K562 (cell line): ENCODE results near the gene TNF. TPM values are rescaled to one million over a fixed set of nuclear protein-coding genes. Genes with fewer than 3 reads are reported as not detected.

Experiments
- ATF3 ChIP-seq, 2 experiments: fragments of 450-650 bp in 1 of 2; sonication (generic) in 1 of 2; formaldehyde crosslinking in 1 of 2; IDR thresholded peaks in 1 of 2; conservative IDR thresholded peaks in 1 of 2; 2 replicates each; pipeline versions ENCODE4 v1.6.1 to v1.8.1; 2016 to 2023; ENCODE audit warnings: mild to moderate bottlenecking in 2 of 2, moderate library complexity in 2 of 2, inconsistent platforms in 1 of 2, missing genetic modification reagents in 1 of 2
- ATF7 ChIP-seq: fragments of 450-650 bp; IDR thresholded peaks from 2 replicates; pipeline ENCODE4 v1.7.1; 2014; ENCODE audit warnings: mild to moderate bottlenecking, moderate library complexity
- CEBPB ChIP-seq: fragments of 450-650 bp; IDR thresholded peaks from 2 replicates; pipeline ENCODE4 v1.6.1; 2016; ENCODE audit warnings: missing genetic modification characterization, missing compliant biosample characterization
- DPF2 ChIP-seq: fragments of 450-650 bp; IDR thresholded peaks from 2 replicates; pipeline ENCODE4 v1.6.1; 2016
- EP300 ChIP-seq: IDR thresholded peaks from 2 replicates; pipeline ENCODE4 v1.6.1; 2012; ENCODE audit warnings: low read length, improper control_type of control experiment
- EP400 ChIP-seq: fragments of 450-650 bp; IDR thresholded peaks from 2 replicates; pipeline ENCODE4 v1.6.1; 2017; ENCODE audit warnings: antibody characterized with exemption, mild to moderate bottlenecking, moderate library complexity
- HDAC2 ChIP-seq: fragments of 450-650 bp; IDR thresholded peaks from 2 replicates; pipeline ENCODE4 v1.6.1; 2016; ENCODE audit warnings: mild to moderate bottlenecking
- HDAC3 ChIP-seq: fragments of 450-650 bp; IDR thresholded peaks from 2 replicates; pipeline ENCODE4 v1.6.1; 2018; ENCODE audit warnings: borderline replicate concordance, mild to moderate bottlenecking, moderate library complexity; ENCODE audit not compliant: partially characterized antibody
- HMBOX1 ChIP-seq: sonication (generic); IDR thresholded peaks from 2 replicates; pipeline ENCODE4 v1.6.1; 2016
- JUN ChIP-seq, 2 experiments: sonication (generic) in 1 of 2; formaldehyde crosslinking in 1 of 2; IDR thresholded peaks; 2 replicates each; pipeline versions ENCODE4 v1.6.1 to v1.8.0; 2012 to 2022; ENCODE audit warnings: borderline replicate concordance in 2 of 2, mild to moderate bottlenecking in 2 of 2, improper control_type of control experiment in 1 of 2, low read depth in 1 of 2, low read length in 1 of 2, missing genetic modification reagents in 1 of 2
- KDM4B ChIP-seq, 2 experiments: fragments of 450-650 bp in 1 of 2; sonication (generic) in 1 of 2; IDR thresholded peaks; 2 replicates each; pipeline ENCODE4 v1.6.1; 2016 to 2017; ENCODE audit warnings: borderline replicate concordance in 2 of 2, antibody characterized with exemption in 1 of 2, low read depth in 1 of 2, mild to moderate bottlenecking in 1 of 2
- PREB ChIP-seq: sonication (generic); formaldehyde crosslinking; IDR thresholded peaks from 2 replicates; pipeline ENCODE4 v1.8.1; 2023; ENCODE audit warnings: mild to moderate bottlenecking, missing genetic modification reagents
- RAD51 ChIP-seq: fragments of 450-650 bp; IDR thresholded peaks from 2 replicates; pipeline ENCODE4 v1.7.1; 2016; ENCODE audit warnings: low read depth, mild to moderate bottlenecking, borderline replicate concordance
- RNF2 ChIP-seq: sonication (generic); IDR thresholded peaks from 2 replicates; pipeline ENCODE4 v1.6.1; 2016
- SIN3A ChIP-seq, 2 experiments: fragments of 150-350 bp in 1 of 2; IDR thresholded peaks; 2 replicates each; pipeline ENCODE4 v1.6.1; 2011 to 2016; ENCODE audit warnings: borderline replicate concordance in 2 of 2, low read depth in 2 of 2, low read length in 2 of 2, mild to moderate bottlenecking in 2 of 2, moderate library complexity in 2 of 2; ENCODE audit not compliant: control insufficient read depth in 1 of 2
- TBL1XR1 ChIP-seq, 2 experiments: IDR thresholded peaks; 2 replicates each; pipeline ENCODE4 v1.6.1; 2012; ENCODE audit warnings: improper control_type of control experiment in 2 of 2, low read length in 2 of 2, mild to moderate bottlenecking in 1 of 2
- ZBTB7A ChIP-seq: IDR thresholded peaks from 2 replicates; pipeline ENCODE4 v1.6.1; 2011; ENCODE audit warnings: low read depth, mild to moderate bottlenecking, low read length, moderate library complexity, borderline replicate concordance; ENCODE audit not compliant: control insufficient read depth
- ZNF175 ChIP-seq: fragments of 200-800 bp; sonication (Bioruptor generic); IDR thresholded peaks from 2 replicates; pipeline ENCODE4 v1.6.1; 2016; ENCODE audit warnings: low read depth, mild to moderate bottlenecking, missing genetic modification characterization, missing compliant biosample characterization
- ZNF263 ChIP-seq: sonication (generic); formaldehyde crosslinking; IDR thresholded peaks from 2 replicates; pipeline ENCODE4 v1.8.0; 2022; ENCODE audit warnings: mild to moderate bottlenecking, missing genetic modification reagents, borderline replicate concordance
- ZNF507 ChIP-seq: conservative IDR thresholded peaks from 2 replicates; pipeline ENCODE4 v1.6.1; 2017; ENCODE audit warnings: missing genetic modification characterization, missing compliant biosample characterization
- ZNF57 ChIP-seq: fragments of 450-650 bp; formaldehyde crosslinking; IDR thresholded peaks from 2 replicates; pipeline ENCODE4 v1.4.0; 2020; ENCODE audit warnings: mild to moderate bottlenecking, moderate library complexity
- ZNF589 ChIP-seq: fragments of 200-800 bp; sonication (Bioruptor generic); IDR thresholded peaks from 2 replicates; pipeline ENCODE4 v1.6.1; 2016; ENCODE audit warnings: low read depth, missing genetic modification characterization, missing compliant biosample characterization
- ZNF76 ChIP-seq: fragments of 250-450 bp; sonication (Bioruptor Pico); IDR thresholded peaks from 2 replicates; pipeline ENCODE4 v1.4.0; 2020; ENCODE audit warnings: mild to moderate bottlenecking, moderate library complexity, borderline replicate concordance
- polyA plus RNA-seq, 8 experiments: library from polyadenylated mRNA; depleted of rRNA in 4 of 8; stranded (reverse) in 5 of 8; unstranded in 3 of 8; fragments of >200 nt; fragmentation: Nextera tagmentation in 2 of 8; fragmentation: Illumina TruSeq in 1 of 8; extraction: Ambion mirVana in 2 of 8; extraction: Trizol in 1 of 8; gene quantifications; 2 replicates each; pipeline versions ENCODE4 v1.2.1 to v1.2.3, GENCODE V29; 2011 to 2014; ENCODE audit warnings: inconsistent platforms in 1 of 8, missing spikeins in 1 of 8
- total RNA-seq, 7 experiments: library from RNA; depleted of rRNA in 6 of 7; stranded (reverse); fragments of >200 nt in 6 of 7; fragmentation: Illumina TruSeq in 2 of 7; extraction: Trizol in 2 of 7; gene quantifications; 2 replicates each; pipeline versions ENCODE4 v1.2.1 to v1.2.3, GENCODE V29; 2011 to 2021; ENCODE audit warnings: low replicate concordance in 1 of 7

The TNF gene
- total and polyA plus RNA-seq, 9 of the 15 experiments (the other 6 are each of a cell fraction or from before 2014, with no cell fraction given), result 0.08 to 0.40 TPM; not detected in 7

GRCh38 chr6:31558631-31559500, 16.5 kb upstream of the TNF start (continued):
- TF ChIP-seq RNF2, result peak; percentile 94; the same call in 1 of the 2 replicates
- peak; percentile 72 for TF ChIP-seq HDAC3
- TF ChIP-seq ZNF507, result no peak
- peak; percentile 72; the same call in 1 of the 2 replicates for TF ChIP-seq ZBTB7A
- peak in 1 of 2 experiments; percentile 52; a peak in 1 of 4 replicates for TF ChIP-seq TBL1XR1 (IDR thresholded peaks at IDR 0.05; ENCODE audit: low read length in 2 of 2)
- TF ChIP-seq CEBPB (tag), result peak; percentile 61
- peak; percentile 34; the same call in 1 of the 2 replicates for TF ChIP-seq EP400
- TF ChIP-seq ATF3 (IDR thresholded peaks at IDR 0.05), result peak; percentile 65; the same call in 1 of the 2 replicates
- no peak for TF ChIP-seq ATF3 (CRISPR knock-in tag; conservative IDR thresholded peaks at IDR 0.05)
- TF ChIP-seq ATF7, result peak; percentile 43; the same call in 1 of the 2 replicates
- no peak for TF ChIP-seq PREB (CRISPR knock-in tag)
- no peak for TF ChIP-seq RAD51
- TF ChIP-seq KDM4B (IDR thresholded peaks at IDR 0.05; ENCODE audit: borderline replicate concordance in 2 of 2, low read depth in 1 of 2), result peak in 1 of 2 experiments; percentile 78; a peak in 1 of 4 replicates
- peak; percentile 72; the same call in 1 of the 2 replicates for TF ChIP-seq ZNF263
- TF ChIP-seq SIN3A (IDR thresholded peaks at IDR 0.05; ENCODE audit: borderline replicate concordance in 2 of 2, control insufficient read depth in 1 of 2, low read depth in 2 of 2, low read length in 2 of 2), result no peak
- peak; percentile 4; the same call in 1 of the 2 replicates for TF ChIP-seq JUN (IDR thresholded peaks at IDR 0.05; ENCODE audit: borderline replicate concordance, low read depth, low read length)
- TF ChIP-seq JUN (CRISPR knock-in tag; IDR thresholded peaks at IDR 0.05; ENCODE audit: borderline replicate concordance), result 0 out of 2 replicates have a peak, but pooled peaks have one; percentile 35
- peak; percentile 28 for TF ChIP-seq EP300
- TF ChIP-seq ZNF76, result 0 out of 2 replicates have a peak, but pooled peaks have one; percentile 19
- TF ChIP-seq ZNF175 (CRISPR knock-in tag), result peak; percentile 66
- peak; percentile 34; the same call in 1 of the 2 replicates for TF ChIP-seq HDAC2
- peak; percentile 79 for TF ChIP-seq DPF2
- 0 out of 2 replicates have a peak, but pooled peaks have one; percentile 20 for TF ChIP-seq HMBOX1
- TF ChIP-seq ZNF589 (CRISPR knock-in tag), result peak; percentile 47; the same call in 1 of the 2 replicates
- no peak for TF ChIP-seq ZNF57
